OCI-M2 (cell line): ENCODE results near the gene DKK3.

Experiments
- DNase-seq: peaks from one replicate; lab custom pipeline; 2025; ENCODE audit not compliant: unreplicated experiment; lab: John Stamatoyannopoulos, UW

DKK3 gene

GRCh38 chr11:12005476-12005875 is 3.0 kb downstream of the DKK3 start:
- no peak for DNase-seq

- no peak for DNase-seq
These were observed 3.4 kb downstream of the DKK3 start for GRCh38 chr11:12005061-12005460.

- no peak for DNase-seq
These were observed 4.6 kb downstream of the DKK3 start for GRCh38 chr11:12003815-12004214.

- no peak for DNase-seq
These were observed 5.1 kb downstream of the DKK3 start for GRCh38 chr11:12003336-12003735.

- DNase-seq = no peak
These were observed 7.2 kb downstream of the DKK3 start for GRCh38 chr11:12001186-12001585.

GRCh38 chr11:11998091-11998781 is 10.2 kb downstream of the DKK3 start:
- no peak for DNase-seq

- no peak for DNase-seq
These were observed 11.4 kb downstream of the DKK3 start for GRCh38 chr11:11997049-11997322.

- no peak for DNase-seq
These were observed 11.9 kb downstream of the DKK3 start for GRCh38 chr11:11996321-11997048.

- no peak for DNase-seq
These were observed 12.8 kb downstream of the DKK3 start for GRCh38 chr11:11995601-11996000.

- DNase-seq = no peak
These were observed 14.6 kb downstream of the DKK3 start for GRCh38 chr11:11993839-11994238.

- DNase-seq = no peak
These were observed 15.9 kb downstream of the DKK3 start for GRCh38 chr11:11992257-11993212.

GRCh38 chr11:11989774-11990744 is 18.4 kb downstream of the DKK3 start:
- no peak for DNase-seq

- DNase-seq = no peak
These were observed 19.7 kb downstream of the DKK3 start for GRCh38 chr11:11988681-11989261.

GRCh38 chr11:11988099-11988651 is 20.3 kb downstream of the DKK3 start:
- DNase-seq = no peak

GRCh38 chr11:11987503-11988022 is 20.9 kb downstream of the DKK3 start:
- no peak for DNase-seq

GRCh38 chr11:11985954-11986949 is 22.2 kb downstream of the DKK3 start:
- no peak for DNase-seq

GRCh38 chr11:11985016-11985715 is 23.3 kb downstream of the DKK3 start:
- DNase-seq = no peak

- no peak for DNase-seq
These were observed 23.9 kb downstream of the DKK3 start for GRCh38 chr11:11984563-11984962.
